GM18873 (cell line): ENCODE data around the gene WHAMM.
"Not testable (repeated sequence)": the region's sequence is repeated elsewhere in the genome, so short reads cannot be mapped to it uniquely, and the experiment has no call there.

Source experiments
- ATAC-seq: cut with Tn5 transposase; IDR thresholded peaks from one replicate; pipeline ENCODE4 v1.9.1; 2021; ENCODE audit warnings: mild to moderate bottlenecking, moderate library complexity, moderate number of reproducible peaks; ENCODE audit not compliant: unreplicated experiment, low FRiP score

WHAMM gene

GRCh38 chr15:82856397-82857170 is 47.2 kb downstream of the WHAMM start:
- ATAC-seq, result no peak

GRCh38 chr15:82858932-82859331 is 49.5 kb downstream of the WHAMM start:
- ATAC-seq, result no peak

GRCh38 chr15:82862886-82863285 is 53.5 kb downstream of the WHAMM start:
- no peak for ATAC-seq

- ATAC-seq, result no peak
Observed at GRCh38 chr15:82864967-82865366, 55.5 kb downstream of the WHAMM start.

GRCh38 chr15:82865581-82865980 is 56.2 kb downstream of the WHAMM start:
- ATAC-seq, result not testable (repeated sequence)

GRCh38 chr15:82865981-82866380 is 56.6 kb downstream of the WHAMM start:
- not testable (repeated sequence) for ATAC-seq

GRCh38 chr15:82870727-82871320 is 61.4 kb downstream of the WHAMM start:
- ATAC-seq, result no peak

GRCh38 chr15:82871358-82871757 is 61.9 kb downstream of the WHAMM start:
- no peak for ATAC-seq

- ATAC-seq, result no peak
Observed at GRCh38 chr15:82871832-82872484, 62.5 kb downstream of the WHAMM start.

- no peak for ATAC-seq
Observed at GRCh38 chr15:82873000-82873680, 63.7 kb downstream of the WHAMM start.

- no peak for ATAC-seq
Observed at GRCh38 chr15:82874267-82874666, 64.8 kb downstream of the WHAMM start.

- no peak for ATAC-seq
Observed at GRCh38 chr15:82874961-82875360, 65.5 kb downstream of the WHAMM start.

- ATAC-seq, result no peak
Observed at GRCh38 chr15:82875411-82876003, 66.1 kb downstream of the WHAMM start.

GRCh38 chr15:82877825-82878224 is 68.4 kb downstream of the WHAMM start:
- no peak for ATAC-seq

GRCh38 chr15:82878325-82878724 is 68.9 kb downstream of the WHAMM start:
- no peak for ATAC-seq

GRCh38 chr15:82880704-82881103 is 71.3 kb downstream of the WHAMM start:
- ATAC-seq, result no peak

GRCh38 chr15:82881747-82882146 is 72.3 kb downstream of the WHAMM start:
- no peak for ATAC-seq

- ATAC-seq, result no peak
Observed at GRCh38 chr15:82882273-82882928, 73.0 kb downstream of the WHAMM start.
